Thymus (tissue), 11 donors: Measurements from ENCODE around the gene ZDHHC4. TPM values are rescaled to one million over a fixed set of nuclear protein-coding genes. Genes with fewer than 3 reads are reported as not detected.

Experiments used
- DNase-seq, 9 donors: peaks; one replicate each; pipeline ENCODE4 v3.0.0-alpha.2; 2013; ENCODE audit warnings: low spot score in 9 of 9, low read depth in 6 of 9, missing footprints in 1 of 9
- H3K27ac ChIP-seq, 2 donors: one replicate each; pipeline ENCODE4 v1.5.1; 2013; ENCODE audit warnings: control low read depth in 1 of 2, low read depth in 1 of 2, low read length in 1 of 2, mild to moderate bottlenecking in 1 of 2, moderate library complexity in 1 of 2
- H3K27me3 ChIP-seq, 2 donors: one replicate each; pipeline ENCODE4 v1.5.1; 2013; ENCODE audit warnings: low read length in 1 of 2; ENCODE audit not compliant: control insufficient read depth in 2 of 2, insufficient read depth in 1 of 2
- H3K36me3 ChIP-seq, 2 donors: one replicate each; pipeline ENCODE4 v1.5.1; 2013; ENCODE audit warnings: low read length in 1 of 2, mild to moderate bottlenecking in 1 of 2, moderate library complexity in 1 of 2; ENCODE audit not compliant: control insufficient read depth in 2 of 2, insufficient read depth in 2 of 2
- H3K4me1 ChIP-seq, 2 donors: one replicate each; pipeline ENCODE4 v1.5.1; 2013; ENCODE audit warnings: low read length in 2 of 2; ENCODE audit not compliant: control insufficient read depth in 2 of 2, insufficient read depth in 2 of 2
- H3K4me3 ChIP-seq, 2 donors: one replicate each; pipeline ENCODE4 v1.5.1; 2013; ENCODE audit warnings: low read length in 2 of 2, control low read depth in 1 of 2, mild to moderate bottlenecking in 1 of 2
- H3K9me3 ChIP-seq, 2 donors: one replicate each; pipeline ENCODE4 v1.5.1; 2013; ENCODE audit warnings: low read length in 1 of 2, mild to moderate bottlenecking in 1 of 2; ENCODE audit not compliant: control insufficient read depth in 2 of 2, insufficient read depth in 1 of 2
- WGBS: extraction: QIAGEN DNeasy Blood & Tissue Kit; methylation state at CpG from one replicate; pipeline ENCODE4 v1.1.7; 2013; 5-methylcytosine and 5-hydroxymethylcytosine counted together
- polyA plus RNA-seq: library from polyadenylated mRNA; stranded (reverse); fragments of 200-250 nt; gene quantifications from one replicate; pipeline ENCODE4 v1.2.3, GENCODE V29; 2013
- total RNA-seq: library from RNA; stranded (reverse); fragments of 120-200 nt; gene quantifications from one replicate; pipeline ENCODE4 v1.2.4, GENCODE V29; 2013
- donor health status: healthy.

Gene ZDHHC4
- total and polyA plus RNA-seq, 2 donors = 38.2 to 50.0 TPM

DNA sequence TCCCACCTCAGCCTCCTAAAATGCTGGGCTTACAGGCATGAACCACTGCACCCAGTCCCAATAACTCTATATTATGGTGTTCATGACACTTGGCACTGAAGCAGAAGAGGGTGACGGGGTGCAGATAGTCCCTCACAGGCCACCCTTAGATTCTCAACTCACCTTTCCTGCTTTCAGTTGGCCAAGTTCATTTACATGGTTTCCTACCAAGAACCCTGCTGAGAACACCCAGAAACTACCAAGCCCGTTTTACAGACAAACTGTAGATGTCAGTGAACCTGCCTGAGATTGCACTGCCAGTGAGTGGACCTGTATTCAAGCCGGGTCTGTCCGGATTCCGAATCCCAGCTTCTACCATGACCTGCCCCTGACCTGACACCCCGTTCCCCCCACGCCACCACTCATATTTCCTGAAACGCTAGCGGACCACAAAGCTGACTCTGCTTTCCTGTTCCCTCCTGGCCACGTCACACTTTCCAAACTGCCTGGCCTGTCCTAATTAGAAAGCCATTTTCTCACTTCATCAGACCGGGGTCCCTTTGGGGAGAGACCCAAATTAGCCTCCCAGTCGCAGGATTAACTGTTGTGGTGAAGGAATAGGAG lies 43.3 kb upstream of the ZDHHC4 start:
- DNase-seq = no peak
- no peak overlapping the region for H3K4me3 ChIP-seq
- no peak overlapping the region for H3K27ac ChIP-seq
- H3K9me3 ChIP-seq = peaks cover 0 to 3% of the 10 kb centered on the region in 2 donors
- H3K27me3 ChIP-seq = peaks cover 4 to 73% of the 10 kb centered on the region in 2 donors
- no peaks in the 10 kb centered on the region for H3K36me3 ChIP-seq
- WGBS = 26% methylated on average over 12 of the region's 12 CpGs
- peaks cover 6 to 26% of the 10 kb centered on the region in 2 donors for H3K4me1 ChIP-seq

DNA sequence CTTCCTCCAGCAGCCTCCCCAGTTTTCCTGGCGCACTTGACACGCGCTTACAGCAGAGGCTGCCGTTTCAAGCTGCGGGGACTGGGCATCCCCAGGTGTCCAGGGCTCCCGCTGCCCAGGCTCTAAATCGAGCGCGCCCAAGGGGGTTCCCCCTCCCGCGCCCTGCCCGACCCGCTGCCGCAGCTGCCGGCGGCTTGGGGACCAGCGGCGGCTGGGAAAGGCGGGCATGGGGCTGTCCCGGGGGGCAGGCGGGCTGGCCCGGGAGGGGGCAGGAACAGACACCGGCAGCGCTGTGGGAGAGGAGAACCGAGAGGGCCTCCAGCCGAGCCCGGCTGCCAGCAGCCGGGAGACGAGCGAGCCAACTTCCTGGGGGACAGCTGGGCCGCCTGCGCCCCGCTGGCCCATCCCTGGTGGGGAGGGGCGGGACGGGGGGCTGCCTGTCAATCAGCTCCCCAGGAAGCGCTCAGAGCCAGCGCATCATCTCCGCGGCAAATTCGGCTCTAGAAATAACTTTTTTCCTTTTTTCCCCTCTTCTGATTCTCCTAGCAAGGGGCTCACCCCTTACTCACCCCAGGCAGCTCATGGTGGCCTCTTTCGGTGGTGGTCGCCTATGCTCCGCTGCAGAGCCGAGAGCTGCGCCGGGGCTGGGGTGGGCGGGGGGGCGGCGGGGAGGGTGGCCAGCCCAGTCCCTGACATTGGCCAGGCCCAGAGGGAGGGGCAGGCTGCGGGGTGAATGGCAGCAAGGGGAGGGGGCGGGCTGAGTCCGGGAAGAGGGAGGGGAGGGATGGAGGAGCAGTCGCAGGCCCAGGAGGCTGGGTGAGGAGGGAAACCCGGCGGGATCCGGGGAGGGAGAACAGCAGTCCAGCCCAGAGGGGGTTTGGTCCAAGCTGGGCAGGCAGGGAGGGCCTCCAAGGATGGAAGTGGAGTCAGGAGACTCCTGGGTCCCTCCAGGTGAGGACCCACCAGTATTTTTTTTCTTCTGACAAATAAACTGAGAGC lies 40.7 kb upstream of the ZDHHC4 start:
- Histone ChIP-seq H3K4me1 (peaks cover 0 to 16% of the 10 kb centered on the region in 2 donors), H3K9me3 (no peaks in the 10 kb centered on the region), H3K27me3 (peaks cover 4 to 50% of the 10 kb centered on the region in 2 donors), H3K4me3 (peak overlapping the region; percentile 22 to 42), H3K27ac (no peak overlapping the region), H3K36me3 (no peaks in the 10 kb centered on the region)
- WGBS = 5% methylated on average over 56 of the region's 56 CpGs
- DNase-seq = peak in 1 of 9 donors; percentile 49

DNA sequence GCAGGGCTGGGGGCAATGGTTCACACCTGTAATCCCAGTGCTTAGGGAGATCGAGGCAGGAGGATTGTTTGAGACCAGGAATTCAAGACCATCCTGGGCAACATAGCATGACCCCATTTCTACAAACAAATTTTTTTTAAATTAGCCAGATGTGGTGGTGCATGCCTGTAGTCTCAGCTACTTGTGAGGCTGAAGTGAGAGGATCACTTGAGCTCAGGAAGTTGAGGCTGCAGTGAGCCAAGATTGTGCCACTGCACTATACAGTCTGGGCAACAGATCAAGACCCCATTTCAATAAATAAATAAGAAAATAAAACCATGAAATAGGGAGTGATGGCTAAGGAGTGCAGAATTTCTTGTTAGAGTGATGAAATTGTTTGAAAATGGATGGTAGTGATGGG lies 34.9 kb upstream of the ZDHHC4 start:
- H3K4me3 ChIP-seq = no peak overlapping the region
- H3K36me3 ChIP-seq = no peaks in the 10 kb centered on the region
- peaks cover 0 to 6% of the 10 kb centered on the region in 2 donors for H3K27me3 ChIP-seq
- WGBS = 100% methylated on average over 1 of the region's 1 CpG
- no peaks in the 10 kb centered on the region for H3K9me3 ChIP-seq
- H3K4me1 ChIP-seq = peaks cover 10 to 22% of the 10 kb centered on the region in 2 donors
- no peak for DNase-seq
- no peak overlapping the region for H3K27ac ChIP-seq

DNA sequence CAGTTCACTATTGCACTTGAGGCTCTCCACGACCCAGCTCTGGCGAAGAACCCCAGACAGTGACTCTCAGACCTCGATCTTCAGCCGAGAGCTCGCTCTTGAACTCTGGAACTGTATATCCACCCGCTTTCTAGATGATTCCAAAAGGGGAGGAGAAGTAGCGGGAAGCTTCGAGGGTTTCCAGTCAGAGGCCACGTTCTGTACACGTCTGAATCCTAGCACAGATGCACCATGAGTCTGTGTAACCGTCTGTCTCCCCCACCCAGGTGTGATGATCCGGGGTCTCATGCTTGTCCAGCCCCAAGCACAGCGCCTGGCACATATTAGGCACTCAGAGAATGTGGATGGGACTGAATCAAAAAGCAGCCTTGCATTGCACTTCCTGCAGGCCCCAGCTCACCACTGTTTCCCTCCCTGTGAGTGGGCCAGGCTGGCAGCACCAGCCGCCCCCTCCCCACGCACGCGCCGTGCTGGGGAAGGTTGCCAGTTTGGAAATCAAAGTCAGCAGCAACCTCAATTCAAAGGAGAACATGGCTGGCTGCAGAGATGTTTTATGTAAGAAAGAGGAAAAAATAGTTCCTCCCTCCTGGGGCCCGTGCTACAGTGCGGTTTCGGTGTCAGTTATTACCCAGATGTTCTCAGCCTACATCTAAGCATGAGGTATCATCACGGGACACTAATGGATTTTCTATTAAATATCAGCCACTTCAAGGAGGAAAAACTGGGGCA lies 31.7 kb upstream of the ZDHHC4 start:
- no peaks in the 10 kb centered on the region for H3K9me3 ChIP-seq
- DNase-seq = peak in 4 of 9 donors; percentile 45 to 80 (median 64)
- H3K27me3 ChIP-seq = no peaks in the 10 kb centered on the region
- H3K4me1 ChIP-seq = peaks cover 10 to 22% of the 10 kb centered on the region in 2 donors
- no peak overlapping the region for H3K4me3 ChIP-seq
- H3K36me3 ChIP-seq = no peaks in the 10 kb centered on the region
- peak overlapping the region; percentile 74 to 84 for H3K27ac ChIP-seq
- 50% methylated on average over 22 of the region's 22 CpGs for WGBS

DNA sequence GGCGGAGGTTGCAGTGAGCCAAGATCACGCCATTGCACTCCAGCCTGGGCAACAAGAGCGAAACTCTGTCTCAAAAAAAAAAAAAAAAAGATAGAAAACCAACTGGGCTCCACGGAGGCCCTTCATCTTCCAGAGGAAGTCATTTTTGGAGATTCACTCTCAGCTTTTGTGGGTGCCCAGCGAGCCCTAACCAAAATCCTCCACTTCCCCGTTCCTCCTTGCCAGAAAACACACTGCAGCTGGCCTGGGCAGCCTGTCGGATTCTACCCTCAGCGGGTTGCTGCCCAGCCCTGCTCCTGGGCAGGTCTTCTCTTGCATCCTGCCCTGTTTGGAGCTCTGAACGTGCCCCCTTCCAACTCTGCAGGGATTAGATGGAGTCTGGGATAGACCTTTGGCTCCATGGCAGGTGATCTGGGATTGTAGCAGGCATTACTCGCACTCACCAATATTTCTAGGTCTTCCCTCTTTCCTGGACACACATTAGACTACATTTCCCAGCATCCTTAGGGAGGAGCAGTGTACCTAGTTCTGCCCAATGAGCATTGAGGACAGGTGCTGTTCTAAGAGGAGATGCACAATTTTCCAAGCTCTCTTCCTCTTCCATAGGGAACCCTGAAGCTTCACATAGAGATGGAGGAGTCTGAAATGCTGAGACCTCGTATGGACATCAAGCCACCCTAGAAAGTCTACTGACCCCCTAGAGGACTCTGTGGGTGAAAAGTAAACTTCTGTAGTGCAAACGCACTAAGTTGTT lies 30.6 kb upstream of the ZDHHC4 start:
- Histone ChIP-seq H3K36me3 (no peaks in the 10 kb centered on the region), H3K9me3 (no peaks in the 10 kb centered on the region), H3K4me3 (no peak overlapping the region), H3K27ac (peak overlapping the region; percentile 5 to 84), H3K27me3 (no peaks in the 10 kb centered on the region), H3K4me1 (peaks cover 10 to 22% of the 10 kb centered on the region in 2 donors)
- no peak for DNase-seq
- 73% methylated on average over 11 of the region's 12 CpGs for WGBS

DNA sequence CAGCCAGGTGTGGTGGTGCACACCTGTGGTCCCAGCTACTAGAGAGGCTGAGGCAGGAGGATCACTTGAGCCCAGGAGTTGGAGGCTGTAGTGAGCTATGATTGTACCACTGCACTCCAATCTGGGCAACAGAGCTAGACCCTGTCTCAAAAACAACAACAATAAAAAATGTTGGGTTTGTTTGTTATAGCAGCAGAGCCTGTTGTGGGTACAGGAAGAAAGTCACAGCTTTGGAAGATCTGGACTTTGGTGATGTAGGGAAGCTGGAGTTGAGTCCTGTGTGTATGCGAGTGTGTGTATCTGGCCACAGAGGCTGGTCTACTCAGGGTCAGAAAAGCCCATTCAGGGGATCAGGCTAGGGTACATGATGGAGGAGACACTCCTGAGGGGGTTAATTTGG lies 29.9 kb upstream of the ZDHHC4 start:
- Histone ChIP-seq H3K36me3 (no peaks in the 10 kb centered on the region), H3K9me3 (no peaks in the 10 kb centered on the region), H3K27ac (no peak overlapping the region), H3K27me3 (no peaks in the 10 kb centered on the region), H3K4me1 (peaks cover 10 to 22% of the 10 kb centered on the region in 2 donors), H3K4me3 (no peak overlapping the region)
- WGBS = 96% methylated on average over 1 of the region's 1 CpG
- DNase-seq = no peak

DNA sequence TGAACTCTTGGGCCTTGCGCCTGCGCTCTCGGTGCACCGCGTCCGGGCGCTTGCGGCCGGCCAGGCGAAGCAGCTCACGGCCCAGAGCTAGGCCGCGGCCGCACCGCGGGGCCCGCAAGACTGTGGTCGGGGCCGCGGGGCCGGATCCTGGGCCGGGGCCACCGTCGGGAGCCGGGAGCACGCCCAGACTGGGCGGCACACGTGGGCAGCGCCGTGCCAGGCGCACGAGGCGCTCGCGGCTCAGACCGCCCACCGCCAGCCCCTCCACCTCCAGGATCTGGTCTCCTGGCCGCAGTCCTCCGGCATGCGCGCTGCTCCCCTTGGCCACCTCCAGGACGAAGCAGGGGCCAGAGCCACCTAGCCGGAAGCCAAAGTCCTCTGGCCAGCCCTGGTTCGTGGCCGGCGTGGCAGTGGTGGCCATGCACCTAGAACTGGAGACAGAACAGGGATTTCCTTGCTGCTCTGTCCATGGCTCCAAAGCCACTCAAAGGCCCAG lies 26.2 kb upstream of the ZDHHC4 start, which contains the start of gene GRID2IP:
Gene GRID2IP (minus strand): TSS at position 446 of the 496 bp plus-strand sequence. CDS start 25 bp downstream, at position 421.
- 96% methylated on average over 46 of the region's 46 CpGs for WGBS
- Histone ChIP-seq H3K4me1 (peaks cover 4 to 33% of the 10 kb centered on the region in 2 donors), H3K27me3 (no peaks in the 10 kb centered on the region), H3K9me3 (no peaks in the 10 kb centered on the region), H3K36me3 (no peaks in the 10 kb centered on the region), H3K4me3 (no peak within 1 kb of the TSS), H3K27ac (no peak within 1 kb of the TSS)
- no peak for DNase-seq

DNA sequence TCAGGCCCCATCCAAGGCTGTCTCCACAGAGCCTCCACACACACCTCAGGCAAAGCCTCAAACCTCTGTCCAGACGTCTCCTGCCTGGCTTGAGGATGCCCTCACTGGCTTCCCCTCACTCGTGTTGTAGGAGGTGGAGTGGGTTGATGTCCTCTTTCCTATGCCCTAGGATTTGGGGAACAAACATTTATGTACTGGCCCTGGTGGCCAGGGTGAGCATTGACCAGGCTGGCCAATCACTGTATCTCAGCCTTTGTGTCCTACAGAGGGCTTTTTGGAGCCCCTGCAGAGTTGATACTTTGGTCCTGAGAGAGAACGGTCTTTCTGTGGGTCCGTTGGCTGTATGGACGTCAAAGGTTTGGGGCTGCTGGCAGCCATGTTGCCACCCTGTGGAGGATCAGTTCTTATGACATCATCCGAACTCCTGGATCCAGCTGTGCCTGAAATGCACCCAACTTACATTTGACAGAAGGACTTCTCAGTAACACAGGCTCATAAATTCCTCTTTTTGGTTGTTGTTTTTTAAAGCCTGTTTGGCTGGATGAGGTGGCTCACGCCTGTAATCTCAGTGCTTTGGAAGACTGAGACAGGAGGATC lies 23.7 kb upstream of the ZDHHC4 start:
- H3K27me3 ChIP-seq = no peaks in the 10 kb centered on the region
- H3K27ac ChIP-seq = peak overlapping the region in 1 of 2 donors; percentile 8
- peaks cover 2 to 28% of the 10 kb centered on the region in 2 donors for H3K4me1 ChIP-seq
- WGBS = 94% methylated on average over 7 of the region's 7 CpGs
- H3K36me3 ChIP-seq = no peaks in the 10 kb centered on the region
- no peak overlapping the region for H3K4me3 ChIP-seq
- DNase-seq = no peak
- no peaks in the 10 kb centered on the region for H3K9me3 ChIP-seq
